D721Med (cell line): ENCODE data around the gene CREB3L2.
A peak's percentile ranks its signal among the peaks of the same experiment; 100 is the strongest.
"Not testable (repeated sequence)": the region's sequence is repeated elsewhere in the genome, so short reads cannot be mapped to it uniquely, and the experiment has no call there.

ENCODE experiments used
- DNase-seq: peaks from one replicate; pipeline ENCODE4 v3.0.0; 2011; ENCODE audit warnings: low spot score; ENCODE audit not compliant: insufficient read length
- FAIRE-seq: peaks from 2 replicates; lab custom pipeline; 2011; peaks lifted over from hg19 to GRCh38; lab: Jason Lieb, UNC
- TF ChIP-seq, protein P1 (sequence below): IDR thresholded peaks from 2 replicates; pipeline ENCODE4 v1.5.1; 2012; ENCODE audit warnings: mild to moderate bottlenecking, control low read depth; ENCODE audit not compliant: insufficient read depth; ENCODE audit errors: missing control alignments

The CREB3L2 gene

DNA sequence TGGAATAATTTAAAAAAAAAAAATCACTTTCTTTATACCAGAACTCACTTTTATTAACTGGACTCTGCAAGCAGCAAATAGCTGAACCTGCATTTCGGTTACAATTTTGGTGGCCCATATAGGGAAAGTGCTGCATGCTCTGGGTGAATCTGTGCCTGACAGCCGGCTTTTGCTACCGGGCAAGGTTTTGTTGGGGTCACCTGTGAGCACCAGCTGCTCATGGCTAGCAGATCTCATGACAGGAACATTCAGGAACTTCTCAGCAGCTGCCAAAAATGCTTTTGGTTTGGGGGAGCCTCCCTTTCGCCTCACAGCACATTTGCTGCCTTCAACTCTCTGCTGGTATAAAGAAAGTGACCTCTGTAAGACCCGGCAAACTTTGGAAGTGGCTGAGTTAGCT, 13.2 kb upstream of the CREB3L2 start:
- TF ChIP-seq, protein P1, sequence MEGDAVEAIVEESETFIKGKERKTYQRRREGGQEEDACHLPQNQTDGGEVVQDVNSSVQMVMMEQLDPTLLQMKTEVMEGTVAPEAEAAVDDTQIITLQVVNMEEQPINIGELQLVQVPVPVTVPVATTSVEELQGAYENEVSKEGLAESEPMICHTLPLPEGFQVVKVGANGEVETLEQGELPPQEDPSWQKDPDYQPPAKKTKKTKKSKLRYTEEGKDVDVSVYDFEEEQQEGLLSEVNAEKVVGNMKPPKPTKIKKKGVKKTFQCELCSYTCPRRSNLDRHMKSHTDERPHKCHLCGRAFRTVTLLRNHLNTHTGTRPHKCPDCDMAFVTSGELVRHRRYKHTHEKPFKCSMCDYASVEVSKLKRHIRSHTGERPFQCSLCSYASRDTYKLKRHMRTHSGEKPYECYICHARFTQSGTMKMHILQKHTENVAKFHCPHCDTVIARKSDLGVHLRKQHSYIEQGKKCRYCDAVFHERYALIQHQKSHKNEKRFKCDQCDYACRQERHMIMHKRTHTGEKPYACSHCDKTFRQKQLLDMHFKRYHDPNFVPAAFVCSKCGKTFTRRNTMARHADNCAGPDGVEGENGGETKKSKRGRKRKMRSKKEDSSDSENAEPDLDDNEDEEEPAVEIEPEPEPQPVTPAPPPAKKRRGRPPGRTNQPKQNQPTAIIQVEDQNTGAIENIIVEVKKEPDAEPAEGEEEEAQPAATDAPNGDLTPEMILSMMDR = no peak
- FAIRE-seq (no peak), DNase-seq (no peak)

DNA sequence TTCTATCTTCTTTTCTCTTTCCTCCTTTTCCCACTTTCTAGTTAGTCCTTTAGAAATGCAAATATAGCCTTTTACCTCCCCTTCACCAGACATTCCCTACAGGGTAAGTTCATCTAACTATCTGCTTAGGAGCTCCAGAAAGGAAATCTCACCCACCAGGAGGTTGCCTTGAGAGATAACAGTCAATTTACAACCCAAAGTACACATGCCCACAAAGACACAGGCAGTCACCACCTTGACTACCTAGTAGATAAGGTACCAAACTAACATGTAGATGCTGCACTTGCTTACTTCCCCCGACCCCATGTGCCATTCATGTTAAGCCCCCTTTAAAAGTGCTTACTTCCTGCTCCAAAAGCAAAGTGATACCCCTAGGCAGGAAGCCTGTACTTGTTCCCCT, 12.8 kb upstream of the CREB3L2 start:
- no peak for FAIRE-seq
- DNase-seq = no peak
- TF ChIP-seq, protein P1 = no peak

DNA sequence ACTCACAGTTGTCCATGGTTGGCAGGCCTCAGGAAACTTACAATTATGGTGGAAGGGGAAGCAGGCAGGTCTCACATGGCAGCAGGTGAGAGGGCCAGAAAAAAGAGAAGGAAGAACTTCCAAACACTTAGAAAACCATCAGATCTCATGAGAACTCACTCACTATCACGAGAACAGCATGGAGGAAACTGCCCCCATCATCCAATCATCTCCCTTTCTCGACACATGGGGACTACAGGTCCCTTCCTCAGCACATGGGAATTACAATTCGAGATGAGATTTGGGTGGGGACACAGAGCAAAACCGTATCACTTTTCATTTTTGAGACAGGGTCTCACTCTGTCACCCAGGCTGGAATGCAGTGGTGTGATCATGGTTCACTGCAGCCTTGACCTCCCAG, 12.3 kb upstream of the CREB3L2 start:
- DNase-seq, FAIRE-seq: not testable (repeated sequence)

DNA sequence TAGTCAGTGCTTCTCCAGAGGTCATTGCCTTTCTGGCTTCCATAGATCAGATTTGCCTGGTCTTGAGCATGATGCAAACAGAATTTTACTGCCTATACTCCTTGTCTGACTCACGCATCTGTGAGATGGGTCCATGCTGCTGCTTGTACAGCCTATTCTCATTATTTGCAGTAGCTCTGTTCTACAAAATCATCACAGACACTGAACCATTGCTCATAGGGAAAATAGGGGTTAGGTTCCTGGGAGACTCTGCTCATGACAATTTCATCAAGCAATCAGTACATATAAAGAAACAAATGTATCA, 7.4 kb upstream of the CREB3L2 start:
- FAIRE-seq = no peak
- no peak for DNase-seq
- TF ChIP-seq, protein P1 = no peak

DNA sequence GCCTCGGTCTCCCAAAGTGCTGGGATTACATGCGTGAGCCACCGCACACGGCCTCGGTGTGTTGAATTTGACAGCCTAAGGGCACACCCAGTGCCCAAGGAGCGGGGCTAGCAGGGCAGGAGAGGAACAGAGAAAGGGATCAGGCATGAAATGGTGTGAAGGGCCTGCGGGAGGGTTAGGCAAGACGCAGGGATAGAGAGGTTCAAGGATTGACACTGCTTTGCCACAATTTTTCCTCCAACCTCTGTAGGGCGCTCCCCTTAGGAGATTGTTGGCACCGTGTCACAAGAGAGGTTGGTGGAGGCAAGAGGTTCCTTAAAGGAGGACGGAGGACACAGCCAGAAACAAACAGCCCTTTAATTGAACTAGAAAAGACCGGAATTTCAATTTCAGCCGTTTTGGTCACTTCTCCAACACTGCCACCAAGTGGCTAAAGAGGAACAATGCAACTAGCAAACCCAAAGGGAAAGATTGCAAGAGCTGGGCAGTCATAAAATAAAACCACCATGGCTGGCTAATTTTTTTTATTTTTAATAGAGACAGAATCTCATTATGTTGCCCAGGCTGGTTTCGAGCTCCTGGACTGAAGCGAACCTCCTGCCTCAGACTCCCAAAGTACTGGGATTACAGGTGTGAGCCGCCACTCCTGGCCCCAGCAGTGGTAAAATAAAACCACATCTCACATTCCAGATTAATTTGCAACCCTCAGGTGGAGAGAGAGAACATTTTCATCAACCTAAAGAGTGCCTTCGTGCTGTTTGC, 6.9 kb upstream of the CREB3L2 start:
- DNase-seq (no peak), FAIRE-seq (no peak)
- TF ChIP-seq, protein P1 = peak; percentile 89

DNA sequence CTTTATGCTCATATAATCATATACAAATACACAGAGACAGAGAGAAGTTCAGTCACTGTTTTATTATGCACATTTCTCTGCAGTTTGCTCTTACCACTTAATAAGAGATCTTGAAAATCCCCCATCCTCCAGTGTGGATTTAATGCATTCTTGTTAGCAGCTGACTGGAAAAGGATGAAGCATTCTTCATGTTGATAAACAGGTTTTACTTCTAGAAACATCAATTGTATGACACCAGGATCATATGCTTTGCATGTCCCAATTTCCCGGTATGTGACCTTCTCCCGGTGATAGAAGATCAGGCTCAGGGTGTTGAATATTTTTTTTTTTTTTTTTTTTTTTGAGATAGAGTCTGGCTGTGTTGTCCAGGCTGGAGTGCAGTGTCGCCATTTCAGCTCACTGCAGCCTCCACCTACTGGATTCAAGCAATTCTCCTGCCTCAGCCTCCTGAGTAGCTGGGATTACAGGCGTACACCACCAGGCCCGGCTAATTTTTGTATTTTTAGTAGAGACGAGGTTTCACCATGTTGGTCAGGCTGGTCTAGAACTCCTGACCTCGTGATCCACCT, 6.2 kb upstream of the CREB3L2 start:
- DNase-seq (no peak), FAIRE-seq (no peak)
- TF ChIP-seq, protein P1 = no peak

DNA sequence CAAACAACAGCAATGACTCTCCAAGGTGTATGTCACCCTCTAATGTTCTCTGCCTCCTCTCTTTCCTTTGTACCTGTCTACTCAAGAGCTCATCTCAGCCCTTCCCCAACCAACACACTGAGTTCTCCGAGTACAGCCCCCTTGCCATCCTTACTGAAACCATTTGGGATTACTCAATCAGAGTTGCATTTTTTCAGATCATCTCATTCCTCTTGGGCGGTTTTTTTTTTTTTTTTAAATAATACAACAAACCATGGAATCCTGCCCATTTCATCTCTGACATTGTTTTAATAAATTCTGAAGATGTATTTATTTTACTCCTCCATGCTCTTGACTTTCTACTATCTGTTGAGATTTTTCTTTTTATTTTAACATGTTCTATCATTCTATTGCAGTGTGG, 4.2 kb upstream of the CREB3L2 start:
- TF ChIP-seq, protein P1 = no peak
- no peak for DNase-seq
- no peak for FAIRE-seq
